NT2/D1 (cell line): ENCODE data around the gene BICDL2.

Experiments
- SUZ12 ChIP-seq: IDR thresholded peaks from 2 replicates; pipeline ENCODE4 v1.6.1; 2011; ENCODE audit not compliant: insufficient read length, insufficient read depth; ENCODE audit errors: extremely low read depth
- ZNF274 ChIP-seq: IDR thresholded peaks from 2 replicates; pipeline ENCODE4 v1.6.1; 2011; ENCODE audit warnings: mild to moderate bottlenecking, low read depth, low read length

GRCh38 chr16:3059041-3059722 is 22.4 kb upstream of the BICDL2 start:
- TF ChIP-seq ZNF274 = no peak
- TF ChIP-seq SUZ12 = no peak
